ENCODE measurements around the gene EIF5B.
"Not testable (repeated sequence)": the region's sequence is repeated elsewhere in the genome, so short reads cannot be mapped to it uniquely, and the experiment has no call there.

Gene EIF5B

GRCh38 chr2:99348173-99348572 lies 11.0 kb downstream of the EIF5B start:
- no peak for DNase-seq (ENCODE audit: low read depth)
- no peak for TF ChIP-seq CTCF (conservative IDR thresholded peaks at IDR 0.05; ENCODE audit: low read depth, low read length)
- H3K4me3 ChIP-seq (ENCODE audit: low read length), result no peak overlapping the region

- no peak for DNase-seq (ENCODE audit: low read depth)
- no peak for TF ChIP-seq CTCF (conservative IDR thresholded peaks at IDR 0.05; ENCODE audit: low read depth, low read length)
- no peak overlapping the region for H3K4me3 ChIP-seq (ENCODE audit: low read length)
Measured at GRCh38 chr2:99350194-99350593, 13.0 kb downstream of the EIF5B start.

GRCh38 chr2:99354070-99354469 lies 16.9 kb downstream of the EIF5B start:
- no peak for DNase-seq (ENCODE audit: low read depth)
- no peak for TF ChIP-seq CTCF (conservative IDR thresholded peaks at IDR 0.05; ENCODE audit: low read depth, low read length)
- H3K4me3 ChIP-seq (ENCODE audit: low read length), result no peak overlapping the region

- H3K4me3 ChIP-seq (ENCODE audit: low read length); DNase-seq (ENCODE audit: low read depth): not testable (repeated sequence)
Measured at GRCh38 chr2:99354825-99355224, 17.6 kb downstream of the EIF5B start.

GRCh38 chr2:99356853-99357252 lies 19.7 kb downstream of the EIF5B start:
- no peak for TF ChIP-seq CTCF (conservative IDR thresholded peaks at IDR 0.05; ENCODE audit: low read depth, low read length)
- H3K4me3 ChIP-seq (ENCODE audit: low read length), result no peak overlapping the region

GRCh38 chr2:99365661-99366060 lies 28.5 kb downstream of the EIF5B start:
- no peak for TF ChIP-seq CTCF (conservative IDR thresholded peaks at IDR 0.05; ENCODE audit: low read depth, low read length)
- no peak for DNase-seq (ENCODE audit: low read depth)

More at GRCh38 chr2:99356853-99357252, 19.7 kb downstream of the EIF5B start:
- DNase-seq (ENCODE audit: low read depth), result no peak

GRCh38 chr2:99368854-99369253 lies 31.7 kb downstream of the EIF5B start:
- not testable (repeated sequence) for DNase-seq (ENCODE audit: low read depth); H3K4me3 ChIP-seq (ENCODE audit: low read length)

More at GRCh38 chr2:99365661-99366060, 28.5 kb downstream of the EIF5B start:
- H3K4me3 ChIP-seq (ENCODE audit: low read length), result no peak overlapping the region

- no peak for DNase-seq (ENCODE audit: low read depth)
- H3K4me3 ChIP-seq (ENCODE audit: low read length), result no peak overlapping the region
- TF ChIP-seq CTCF (conservative IDR thresholded peaks at IDR 0.05; ENCODE audit: low read depth, low read length), result no peak
Measured at GRCh38 chr2:99373144-99373543, 36.0 kb downstream of the EIF5B start.

Data from retinal pigment epithelial cell (primary cell).